ENCODE data around the gene OGFRL1. TPM values are rescaled to one million over a fixed set of nuclear protein-coding genes. Genes with fewer than 3 reads are reported as not detected.
"Not testable (repeated sequence)": the region's sequence is repeated elsewhere in the genome, so short reads cannot be mapped to it uniquely, and the experiment has no call there.

OGFRL1 gene
- polyA plus RNA-seq (ENCODE audit: insufficient read length in 3 of 3): 10 to 100 TPM; 17.9 to 20.9 (median 18.2) TPM

DNA sequence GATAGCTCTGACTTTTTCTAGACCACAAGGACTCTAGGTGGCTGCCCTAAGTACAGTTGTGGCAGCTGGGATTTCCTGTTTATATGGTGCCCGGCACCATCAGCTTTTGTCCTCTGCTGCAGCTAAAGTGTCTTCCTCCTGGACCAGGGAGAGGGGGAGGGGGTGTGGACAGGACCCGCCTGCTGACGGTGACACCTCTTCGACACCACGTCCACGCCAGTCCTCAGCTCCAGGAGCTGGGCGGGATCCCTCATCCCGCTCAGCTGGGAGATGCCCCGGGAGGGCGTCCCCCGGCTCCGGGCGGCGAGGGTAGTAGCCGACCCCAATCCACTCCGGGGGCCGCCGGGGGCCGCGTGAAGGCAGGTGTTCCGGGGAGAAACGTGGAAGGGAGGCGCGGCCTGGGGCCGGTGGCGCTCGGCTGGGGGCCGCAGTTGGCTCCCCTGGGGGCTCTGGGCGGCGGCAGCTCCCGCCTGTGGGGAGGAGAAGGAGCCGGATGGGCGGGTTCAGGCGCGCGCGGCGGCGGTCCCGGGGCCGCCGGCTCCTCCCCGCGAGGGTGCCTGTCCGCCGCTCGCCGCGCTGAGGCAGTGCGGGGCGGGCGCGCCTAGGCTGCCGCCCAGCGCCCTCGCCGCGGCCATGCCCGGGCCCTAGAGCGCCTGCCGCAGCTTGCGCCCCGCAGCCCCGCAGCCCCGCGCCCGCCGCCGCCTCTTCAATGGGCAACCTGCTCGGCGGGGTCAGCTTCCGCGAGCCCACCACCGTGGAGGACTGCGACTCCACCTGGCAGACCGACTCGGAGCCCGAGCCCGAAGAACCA is at the start of gene OGFRL1:
Gene OGFRL1 (plus strand): TSS at position 584 of the 811 bp plus-strand sequence. CDS start 126 bp downstream, at position 710.
- peak in 1 of 3 donors; percentile 51 for DNase-seq (ENCODE audit: low read depth in 3 of 3, low spot score in 2 of 3)

DNA sequence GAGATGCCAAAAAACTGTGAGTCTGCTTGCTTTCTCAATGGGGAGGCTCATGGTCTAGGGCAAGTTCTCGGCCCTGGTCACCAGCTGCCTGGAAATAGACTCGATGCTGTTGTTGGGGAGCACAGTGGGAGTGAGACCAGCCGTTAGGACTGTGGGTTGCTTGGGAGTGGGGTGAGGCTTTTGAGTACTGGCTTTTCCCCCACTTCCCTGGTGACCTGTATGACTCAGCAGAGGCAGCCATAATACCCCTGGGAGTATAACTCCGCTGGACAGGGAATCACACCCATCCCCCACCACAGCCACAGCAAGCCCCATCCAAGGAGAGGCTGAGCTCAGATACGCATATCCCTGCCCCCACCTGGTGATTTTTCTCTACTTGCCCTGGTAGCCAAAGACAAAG is 48.9 kb upstream of the OGFRL1 start:
- no peak for DNase-seq (ENCODE audit: low read depth in 3 of 3, low spot score in 2 of 3)

DNA sequence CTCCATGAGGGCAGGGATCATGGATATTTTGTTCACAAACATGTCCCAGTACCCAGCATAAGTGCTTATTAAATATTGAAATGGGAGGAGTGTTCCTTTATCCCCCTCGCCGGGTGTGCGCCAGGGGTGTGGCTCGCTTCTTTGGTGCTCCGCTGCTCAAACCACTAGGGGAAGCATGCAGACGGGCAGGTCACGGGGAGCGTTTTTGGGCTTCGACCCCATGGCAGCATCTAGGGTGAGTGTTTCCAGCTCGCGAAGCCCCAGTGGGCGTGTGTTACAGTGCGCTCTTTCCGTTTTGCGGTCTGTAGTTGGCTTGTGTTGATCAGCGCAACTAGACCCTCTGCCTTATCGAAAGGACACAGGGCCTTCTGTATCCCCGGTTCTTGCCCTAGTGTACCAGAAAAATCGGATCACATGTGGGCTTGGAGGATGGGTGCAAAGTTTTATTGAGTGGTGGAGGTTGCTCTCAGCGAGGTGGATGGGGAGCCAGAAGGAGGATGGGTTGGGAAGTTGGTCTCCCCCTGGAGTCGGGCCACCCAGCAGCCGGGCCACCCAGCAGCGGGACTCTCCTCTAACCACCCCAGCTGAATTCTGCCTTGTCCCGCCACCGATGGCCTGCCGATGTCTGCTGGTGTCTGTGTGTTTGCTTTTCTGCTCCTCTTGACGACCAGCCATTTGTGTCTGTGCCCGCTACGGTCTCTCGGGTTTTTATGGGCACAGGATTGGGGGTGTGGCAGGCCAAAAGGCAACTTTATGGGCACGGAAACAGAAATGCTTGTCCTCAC is 43.2 kb upstream of the OGFRL1 start:
- no peak for DNase-seq (ENCODE audit: low read depth in 3 of 3, low spot score in 2 of 3)

DNA sequence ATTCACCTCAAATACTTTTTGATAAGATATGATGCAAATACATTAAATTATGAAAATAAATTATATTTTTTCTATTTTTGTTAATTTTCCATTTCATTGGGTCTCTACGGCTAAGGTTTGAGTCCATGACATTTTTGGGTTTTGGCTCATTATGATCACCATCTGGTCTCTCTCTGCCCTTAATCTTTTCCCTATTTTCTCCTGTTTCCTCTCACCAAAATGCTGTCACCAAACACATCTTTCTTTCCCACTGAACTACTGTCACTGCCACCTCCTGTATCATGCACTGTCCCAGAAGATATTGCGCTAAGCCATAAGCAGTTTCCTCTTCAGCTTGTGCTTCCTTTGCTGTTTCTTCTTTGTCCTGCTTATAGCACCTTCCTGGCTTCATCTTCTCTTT is 42.0 kb upstream of the OGFRL1 start:
- no peak for DNase-seq (ENCODE audit: low read depth in 3 of 3, low spot score in 2 of 3)

DNA sequence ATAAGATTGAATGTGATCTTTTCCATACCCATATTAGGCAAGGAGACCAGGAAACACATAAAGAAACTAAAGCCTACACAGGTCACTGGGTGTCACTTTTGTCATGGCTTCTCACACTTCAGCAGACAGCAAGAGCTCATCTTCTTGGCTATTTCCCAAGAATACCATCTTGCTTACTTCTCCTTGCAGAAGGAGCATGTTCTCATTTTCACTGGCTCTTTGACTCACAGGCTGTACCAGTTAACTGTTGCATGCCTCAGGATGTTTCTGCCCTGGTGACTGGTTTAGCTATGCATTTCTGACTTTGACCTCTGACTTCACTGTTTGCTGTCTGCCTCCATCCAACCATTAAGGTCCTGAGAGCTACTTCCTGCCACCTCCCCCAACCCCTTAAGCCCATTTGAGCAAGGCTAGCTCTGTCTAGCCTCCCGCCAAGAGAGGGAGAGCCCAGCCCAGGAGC is 40.3 kb upstream of the OGFRL1 start:
- peak; percentile 41 to 72 (median 65) for DNase-seq (ENCODE audit: low read depth in 3 of 3, low spot score in 2 of 3)

DNA sequence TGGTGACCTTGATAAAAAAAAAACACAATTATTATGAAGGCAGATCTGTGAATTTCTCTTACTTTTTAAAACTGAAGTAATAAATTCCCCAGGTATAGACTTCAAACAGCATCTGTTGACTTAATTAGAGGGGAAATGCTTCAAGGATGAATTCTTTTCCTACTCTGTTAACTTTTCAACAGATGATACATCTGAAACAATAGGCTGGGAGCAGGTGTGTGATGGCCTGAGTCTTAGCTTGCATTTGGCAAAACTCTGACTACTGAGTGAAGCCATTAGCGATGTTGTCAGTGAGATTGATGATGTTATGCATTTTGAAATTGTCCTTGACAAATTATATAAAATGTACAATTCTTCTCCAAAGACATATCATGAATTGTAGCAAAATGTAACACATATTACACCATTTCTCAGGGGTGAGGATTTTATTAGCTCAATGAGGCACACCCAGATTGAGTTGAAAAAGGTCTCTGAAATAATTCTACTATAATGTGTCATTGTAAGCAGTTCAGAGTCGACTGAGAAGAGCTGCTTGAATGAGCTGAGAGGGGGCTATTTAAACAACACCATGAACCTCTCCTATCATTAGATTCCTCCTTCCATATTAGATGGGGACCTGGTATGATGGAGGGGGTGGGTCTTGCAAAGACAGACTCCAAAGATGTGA is 39.6 kb upstream of the OGFRL1 start:
- peak in 1 of 3 donors; percentile 7 for DNase-seq (ENCODE audit: low read depth in 3 of 3, low spot score in 2 of 3)

DNA sequence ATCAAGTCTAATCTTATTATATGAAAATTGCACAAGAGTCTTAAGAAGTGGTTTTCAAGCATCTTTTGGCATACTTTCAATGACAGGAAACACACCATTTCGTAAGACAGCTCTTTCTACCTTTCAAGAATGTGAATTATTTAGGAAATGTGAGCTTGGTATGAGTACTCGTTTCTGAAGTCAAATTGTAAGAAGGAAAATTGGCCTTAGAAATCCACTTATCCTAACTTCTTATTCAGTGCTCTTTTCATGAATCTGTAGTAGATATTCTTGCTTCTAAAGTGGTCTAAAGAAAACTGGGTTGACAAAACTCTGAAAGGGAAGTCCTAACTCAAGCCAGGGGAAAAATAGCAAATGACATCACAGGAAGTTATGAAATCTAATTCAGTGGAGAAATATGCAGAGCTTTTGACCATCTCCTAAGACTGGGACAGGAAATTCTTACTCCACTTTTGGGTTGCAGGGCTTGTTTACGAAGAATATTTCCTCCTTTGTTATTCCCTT is 38.5 kb upstream of the OGFRL1 start:
- DNase-seq (ENCODE audit: low read depth in 3 of 3, low spot score in 2 of 3): no peak

DNA sequence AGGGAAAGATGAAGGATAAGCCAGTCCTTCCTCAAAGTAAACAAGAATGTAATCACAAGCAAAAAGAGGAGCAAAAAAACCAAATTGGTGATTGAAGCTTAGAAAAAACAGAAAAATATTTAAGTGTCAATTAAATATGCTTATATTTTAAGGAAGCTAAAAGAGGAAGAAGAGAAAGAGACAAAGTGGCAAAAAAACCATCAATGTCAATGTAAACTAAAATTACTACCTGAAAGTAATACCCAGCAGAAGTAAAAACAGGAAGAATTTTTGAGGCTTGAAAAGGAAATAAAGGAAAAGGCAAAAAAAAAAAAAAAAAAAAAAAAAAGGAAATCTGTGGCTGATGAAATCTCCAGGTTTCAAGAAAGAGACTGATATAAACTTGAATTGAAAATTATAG is 36.2 kb upstream of the OGFRL1 start:
- no peak for DNase-seq (ENCODE audit: low read depth in 3 of 3, low spot score in 2 of 3)

DNA sequence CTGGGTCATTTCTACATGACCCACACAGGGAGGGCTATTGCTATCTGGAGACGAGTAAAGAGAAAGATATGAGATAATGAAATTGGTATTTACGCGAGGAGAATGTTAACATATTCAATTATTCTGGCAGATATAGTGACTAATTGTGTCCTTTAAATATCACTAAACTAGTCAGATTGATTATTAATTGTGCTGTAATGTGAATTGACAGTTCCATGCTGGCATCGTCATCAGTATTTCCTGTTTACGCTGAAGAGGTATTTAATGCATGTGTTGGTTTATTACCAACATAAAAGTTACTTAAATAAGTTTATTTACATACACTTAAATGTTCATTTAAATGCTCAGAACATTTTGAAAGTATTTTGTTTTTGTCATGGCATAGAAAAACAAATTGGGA is 35.7 kb upstream of the OGFRL1 start:
- no peak for DNase-seq (ENCODE audit: low read depth in 3 of 3, low spot score in 2 of 3)

DNA sequence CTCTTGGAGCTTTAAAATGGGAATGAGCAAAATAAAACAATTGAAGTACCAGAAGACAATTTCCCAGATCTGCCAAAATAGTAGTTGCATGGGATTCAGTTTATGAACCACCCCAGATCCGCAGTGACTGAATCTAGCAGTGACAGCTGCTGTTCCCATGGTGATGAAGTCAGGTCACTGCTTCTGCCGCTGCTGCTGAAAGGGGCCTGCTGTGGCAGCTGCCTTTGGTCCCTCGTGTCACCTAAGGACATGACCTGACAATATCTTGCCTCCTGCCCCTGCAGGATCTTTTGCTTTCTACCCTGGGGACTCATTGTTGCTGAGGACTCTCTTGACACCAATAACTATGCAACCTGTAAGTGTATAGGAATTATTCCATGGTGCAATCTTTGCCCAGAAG is 34.3 kb upstream of the OGFRL1 start:
- DNase-seq (ENCODE audit: low read depth in 3 of 3, low spot score in 2 of 3): no peak

DNA sequence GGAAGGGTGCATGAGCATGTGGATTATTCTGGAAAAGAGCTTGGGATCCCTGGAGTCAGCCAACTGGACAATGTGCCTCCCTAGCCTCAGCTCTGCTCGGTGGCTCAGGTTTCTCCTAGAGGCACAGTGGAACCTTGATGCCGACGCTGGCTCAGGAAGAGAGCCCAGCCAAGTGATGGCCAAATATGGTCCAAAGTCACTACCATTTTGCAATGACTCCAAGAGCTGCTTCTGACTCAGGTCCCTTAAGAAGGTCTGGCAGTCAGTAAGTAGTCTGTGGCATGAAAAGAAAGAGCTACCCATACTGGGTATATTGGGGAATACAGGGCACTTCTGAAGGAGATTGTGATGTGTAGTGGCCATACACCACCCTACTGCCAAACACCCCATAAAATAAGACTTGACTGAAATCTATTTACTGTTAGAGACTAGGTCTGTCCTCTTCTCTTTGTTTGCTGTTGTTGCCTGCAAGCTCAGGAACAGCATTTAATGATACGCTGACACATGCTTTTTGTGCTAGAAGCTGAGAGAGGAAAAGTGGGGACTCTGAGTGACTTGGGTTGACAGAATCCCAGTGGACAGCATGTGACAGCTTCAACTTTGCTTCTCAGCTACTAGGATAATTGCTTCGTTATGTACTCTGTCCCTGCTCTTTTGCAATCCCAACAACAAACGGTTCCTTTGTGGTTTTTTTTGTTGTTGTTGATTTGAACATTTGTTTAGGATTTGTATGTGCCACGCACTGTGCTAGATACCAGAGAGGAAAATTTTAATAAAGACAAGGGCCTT is 30.3 kb upstream of the OGFRL1 start:
- DNase-seq (ENCODE audit: low read depth in 3 of 3, low spot score in 2 of 3): no peak

DNA sequence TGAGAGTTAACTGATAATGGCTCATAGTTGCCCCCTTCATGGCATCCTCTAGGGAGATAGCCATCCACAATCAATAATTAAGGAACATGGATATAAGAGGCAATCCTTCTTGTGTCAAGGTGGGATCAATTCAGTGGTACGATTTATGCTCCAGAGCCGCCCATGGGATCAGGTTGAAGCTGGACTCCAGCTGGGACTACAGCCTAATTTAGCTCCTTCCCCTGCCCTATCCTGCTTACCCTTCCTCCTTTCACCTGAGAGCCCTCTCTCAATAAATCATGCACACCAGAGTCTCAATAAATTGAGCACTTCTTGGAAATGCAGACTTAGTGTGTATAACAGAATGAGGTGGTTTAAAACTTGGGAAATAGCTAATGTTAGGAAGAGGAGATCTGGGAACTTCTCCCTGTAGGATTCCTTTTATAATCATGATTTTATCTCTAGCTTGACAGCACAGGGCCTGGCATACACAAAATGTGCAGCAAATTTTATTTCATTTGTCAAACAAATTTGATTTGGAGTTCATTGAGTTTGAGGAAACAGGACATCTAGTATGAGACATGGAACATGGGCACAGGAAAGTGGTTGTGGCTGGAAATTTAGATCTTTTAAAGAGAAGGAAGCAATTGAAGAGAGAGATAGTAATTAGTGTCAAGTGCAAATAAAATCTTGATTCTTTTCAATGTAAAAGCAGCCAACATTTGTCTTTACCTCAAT is 28.6 kb upstream of the OGFRL1 start:
- DNase-seq (ENCODE audit: low read depth in 3 of 3, low spot score in 2 of 3): no peak

DNA sequence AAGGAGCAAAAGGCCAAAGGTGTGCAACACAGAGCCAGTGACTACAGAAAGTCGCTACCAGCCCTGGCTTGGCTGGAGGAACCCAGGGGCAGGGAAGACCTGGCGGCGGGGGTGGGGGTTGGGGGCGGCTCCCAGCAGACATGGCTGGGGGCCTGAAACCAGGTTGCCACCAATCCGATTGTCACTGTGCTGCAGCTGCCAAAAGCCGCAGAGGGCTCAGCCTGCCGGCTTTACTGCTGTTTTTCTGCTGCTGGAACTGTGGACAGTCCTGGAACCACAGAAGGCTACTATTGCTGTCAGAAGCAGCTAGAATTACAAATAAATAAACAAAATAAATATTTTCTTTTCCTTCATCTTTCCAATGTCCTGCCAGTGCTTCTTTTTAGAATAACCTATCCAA is 25.7 kb upstream of the OGFRL1 start:
- no peak for DNase-seq (ENCODE audit: low read depth in 3 of 3, low spot score in 2 of 3)

DNA sequence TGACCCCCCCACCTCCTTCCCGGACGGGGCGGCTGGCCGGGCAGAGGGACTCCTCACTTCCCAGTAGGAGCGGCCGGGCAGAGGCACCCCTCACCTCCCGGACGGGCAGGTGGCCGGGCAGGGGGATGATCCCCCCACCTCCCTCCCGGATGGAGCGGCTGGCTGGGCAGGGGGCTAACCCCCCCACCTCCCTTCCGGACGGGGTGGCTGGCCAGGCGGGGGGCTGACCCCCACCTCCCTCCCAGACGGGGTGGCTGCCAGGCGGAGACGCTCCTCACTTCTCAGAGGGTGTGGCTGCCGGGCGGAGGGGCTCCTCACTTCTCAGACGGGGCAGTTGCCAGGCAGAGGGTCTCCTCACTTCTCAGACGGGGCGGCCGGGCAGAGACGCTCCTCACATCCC is 22.2 kb upstream of the OGFRL1 start:
- not testable (repeated sequence) for DNase-seq (ENCODE audit: low read depth in 3 of 3, low spot score in 2 of 3)

DNA sequence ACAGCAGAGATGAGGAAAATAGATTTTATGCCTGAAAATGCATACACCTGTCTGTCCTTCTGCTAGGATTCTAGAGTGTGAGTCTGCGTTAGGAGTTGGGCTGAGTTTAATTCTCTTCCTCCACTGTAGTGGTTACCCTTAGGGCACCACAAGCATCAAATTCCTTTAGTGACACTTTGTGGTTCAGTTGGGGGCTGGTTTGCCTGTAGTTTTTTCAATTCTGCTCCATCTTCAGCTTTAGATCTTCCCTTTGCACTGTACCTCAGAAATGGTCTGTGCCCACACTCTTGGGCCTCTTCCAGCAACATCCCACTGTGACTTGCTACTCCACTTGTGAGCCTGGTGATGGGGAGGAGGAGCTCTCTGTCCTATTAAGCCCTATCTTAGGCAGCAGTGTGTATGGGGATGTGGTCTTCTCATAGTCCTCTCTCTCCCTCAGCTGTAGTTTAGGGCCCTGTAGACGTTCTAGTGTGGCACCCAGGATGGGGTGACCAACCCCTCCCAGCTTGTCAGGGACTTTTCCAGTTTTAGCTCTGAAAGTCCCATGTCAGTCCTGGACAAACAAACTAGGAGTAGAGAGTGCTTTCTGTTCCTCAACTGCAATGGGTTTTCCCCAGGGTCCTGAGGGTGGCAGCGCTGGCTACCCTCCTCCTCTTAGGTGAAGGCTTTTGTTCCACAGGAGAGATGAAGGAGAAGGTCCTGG is 19.7 kb upstream of the OGFRL1 start:
- no peak for DNase-seq (ENCODE audit: low read depth in 3 of 3, low spot score in 2 of 3)

DNA sequence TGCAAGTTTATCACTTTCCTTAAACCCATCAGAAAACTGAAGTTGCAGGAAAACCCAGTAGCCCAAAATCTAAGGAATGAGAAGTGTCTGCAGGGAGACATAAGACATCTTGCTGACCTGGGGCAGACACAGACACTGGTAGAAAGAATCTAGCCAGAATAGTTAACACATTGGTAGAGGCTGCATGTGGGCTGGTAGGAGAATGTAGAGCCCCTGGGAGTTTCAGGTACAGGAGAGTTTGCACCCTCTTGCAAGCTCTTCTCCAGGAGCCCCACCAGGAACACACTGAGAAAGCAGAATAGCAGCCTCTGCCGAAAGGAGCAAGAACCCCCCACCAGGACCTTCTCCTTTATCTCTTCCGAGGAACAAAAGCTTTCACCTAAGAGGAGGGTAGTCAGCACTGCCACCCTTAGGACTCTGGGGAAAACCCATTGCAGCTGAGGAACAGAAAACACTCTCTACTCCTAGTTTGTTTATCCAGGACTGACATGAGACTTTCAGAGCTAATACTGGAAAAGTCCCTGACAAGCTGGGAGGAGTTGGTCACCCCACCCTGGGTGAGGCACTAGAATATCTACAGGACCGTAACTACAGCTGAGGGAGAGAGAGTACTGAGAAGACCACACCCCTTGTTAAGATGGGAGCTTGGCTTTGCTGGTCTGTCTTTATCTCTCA is 10.5 kb upstream of the OGFRL1 start:
- DNase-seq (ENCODE audit: low read depth in 3 of 3, low spot score in 2 of 3): no peak

DNA sequence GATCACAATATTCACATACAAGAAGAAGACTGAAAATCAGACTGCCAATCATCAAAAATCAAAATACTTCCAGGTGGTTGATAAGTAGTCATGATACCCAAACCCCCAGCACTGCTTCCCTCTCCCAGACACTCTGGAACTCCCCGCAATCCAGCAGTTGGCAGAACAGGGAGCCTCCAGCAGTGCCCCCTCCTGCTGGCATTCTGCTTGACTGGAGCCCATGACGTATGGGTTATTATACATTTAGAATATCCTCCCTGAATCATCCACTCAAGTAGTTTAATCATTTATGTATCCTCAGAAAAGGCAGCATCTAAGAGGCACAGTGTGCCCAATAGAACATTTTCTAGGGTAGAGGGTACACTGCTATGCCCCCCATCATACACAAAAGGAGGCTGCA is 9.3 kb upstream of the OGFRL1 start:
- DNase-seq (ENCODE audit: low read depth in 3 of 3, low spot score in 2 of 3): no peak

DNA sequence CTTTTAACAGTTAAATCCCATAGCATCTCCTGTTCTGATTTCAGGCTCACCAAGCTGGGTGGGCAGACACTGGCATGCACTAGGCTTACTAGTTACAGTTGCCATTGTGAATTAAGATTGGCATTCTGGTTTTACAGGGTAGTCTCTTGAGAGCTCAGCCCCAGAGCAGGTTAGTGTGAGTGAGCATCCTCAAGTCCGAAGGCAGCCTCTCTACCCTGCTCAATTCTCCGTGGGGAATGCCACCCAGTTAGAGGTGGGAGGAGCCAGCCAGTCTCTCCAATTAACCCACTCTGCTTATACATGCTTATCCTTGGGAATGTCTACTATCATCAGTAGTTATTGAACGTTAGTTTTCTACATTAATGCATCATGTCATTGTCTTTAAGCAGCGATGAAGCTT is 8.9 kb upstream of the OGFRL1 start:
- DNase-seq (ENCODE audit: low read depth in 3 of 3, low spot score in 2 of 3): no peak

Measured in right renal cortex interstitium (tissue), 3 donors.